H1 (cell line): ENCODE results near the gene ASB6. TPM values are rescaled to one million over a fixed set of nuclear protein-coding genes. Genes with fewer than 3 reads are reported as not detected.

Source experiments
- CTCF ChIA-PET: fragments of 300-600 bp; sonication (Branson Sonifier 250); formaldehyde crosslinking; loops from one replicate; lab custom pipeline; 2021; ENCODE audit not compliant: partially characterized antibody; lab: Charles Lee
- POLR2A ChIA-PET: fragments of 300-600 bp; sonication (Branson Sonifier 250); formaldehyde crosslinking; loops from one replicate; lab custom pipeline; 2021; ENCODE audit warnings: inconsistent platforms; ENCODE audit not compliant: partially characterized antibody; lab: Charles Lee
- DNase-seq, 2 experiments: peaks; one replicate each; pipeline versions ENCODE4 v3.0.0 to v3.0.0-alpha.2; 2010 to 2022; ENCODE audit warnings: low spot score in 2 of 2, low read depth in 1 of 2, mixed read lengths in 1 of 2
- FAIRE-seq: peaks from 2 replicates; lab custom pipeline; 2011; peaks lifted over from hg19 to GRCh38; lab: Jason Lieb, UNC
- H2AFZ ChIP-seq: 2 replicates; pipeline ENCODE4 v1.8.1; 2012; ENCODE audit warnings: low read length, inconsistent platforms
- H2AK5ac ChIP-seq: 2 replicates; pipeline ENCODE4 v1.6.1; 2013; ENCODE audit warnings: low read depth, low read length
- H2BK120ac ChIP-seq: replicated peaks from 2 replicates; pipeline ENCODE3; 2013; ENCODE audit warnings: low read depth, low read length, inconsistent platforms
- H2BK12ac ChIP-seq: 2 replicates; pipeline ENCODE4 v1.6.1; 2013; ENCODE audit warnings: low read depth, low read length
- H2BK15ac ChIP-seq: 2 replicates; pipeline ENCODE4 v1.6.1; 2013; ENCODE audit warnings: low read length
- H2BK20ac ChIP-seq: 2 replicates; pipeline ENCODE4 v1.6.1; 2013; ENCODE audit warnings: low read length
- H2BK5ac ChIP-seq: 2 replicates; pipeline ENCODE4 v1.6.1; 2013; ENCODE audit warnings: low read depth, low read length
- H3K14ac ChIP-seq: 2 replicates; pipeline ENCODE4 v1.6.1; 2013; ENCODE audit warnings: inconsistent platforms; ENCODE audit not compliant: insufficient read length
- H3K18ac ChIP-seq: 2 replicates; pipeline ENCODE4 v1.6.1; 2013; ENCODE audit warnings: low read length; ENCODE audit errors: extremely low read depth
- H3K23ac ChIP-seq: 2 replicates; pipeline ENCODE4 v1.6.1; 2013; ENCODE audit warnings: inconsistent platforms; ENCODE audit not compliant: insufficient read length
- H3K23me2 ChIP-seq: 2 replicates; pipeline ENCODE4 v1.6.1; 2013; ENCODE audit warnings: low read depth, low read length
- H3K27ac ChIP-seq: 2 replicates; pipeline ENCODE4 v1.6.1; 2011; ENCODE audit warnings: low read depth, low read length, inconsistent platforms
- H3K27me3 ChIP-seq, 4 experiments: replicated peaks in 1 of 4; 1 replicate in 1 of 4; 2 replicates in 3 of 4; pipeline versions ENCODE4 v1.6.1 to v1.8.1; 2011 to 2013; ENCODE audit warnings: low read length in 3 of 4, mild to moderate bottlenecking in 3 of 4, inconsistent platforms in 2 of 4, mixed read lengths in 2 of 4, moderate library complexity in 1 of 4; ENCODE audit not compliant: control insufficient read depth in 3 of 4, insufficient read depth in 3 of 4; ENCODE audit errors: extremely low read depth in 1 of 4
- H3K36me3 ChIP-seq, 4 experiments: 2 replicates each; pipeline versions ENCODE4 v1.6.1 to v1.8.1; 2011 to 2013; ENCODE audit warnings: mild to moderate bottlenecking in 4 of 4, low read length in 3 of 4, moderate library complexity in 2 of 4, control low read depth in 1 of 4, inconsistent platforms in 1 of 4; ENCODE audit not compliant: insufficient read depth in 4 of 4, control insufficient read depth in 2 of 4
- H3K4ac ChIP-seq: replicated peaks from 2 replicates; pipeline ENCODE3; 2013; ENCODE audit warnings: low read length, low read depth, mixed read lengths, inconsistent platforms; ENCODE audit not compliant: insufficient read length
- H3K4me1 ChIP-seq, 4 experiments: replicated peaks in 1 of 4; 1 replicate in 1 of 4; 2 replicates in 3 of 4; pipeline versions ENCODE4 v1.6.1 to v1.8.1; 2011 to 2013; ENCODE audit warnings: low read length in 3 of 4, inconsistent platforms in 2 of 4, mixed read lengths in 1 of 4; ENCODE audit not compliant: insufficient read depth in 4 of 4, control insufficient read depth in 3 of 4
- H3K4me2 ChIP-seq, 2 experiments: 2 replicates each; pipeline versions ENCODE4 v1.6.1 to v1.8.1; 2011 to 2013; ENCODE audit warnings: low read depth in 2 of 2, low read length in 2 of 2, control low read depth in 1 of 2, inconsistent platforms in 1 of 2, mild to moderate bottlenecking in 1 of 2; ENCODE audit not compliant: insufficient read depth in 1 of 2
- H3K4me3 ChIP-seq, 4 experiments: fragments of 200-600, 300-600 bp in 1 of 4; sonication (generic), shearing (Covaris generic), sonication (Bioruptor Twin) in 1 of 4; 2 replicates each; pipeline versions ENCODE4 v1.5.1 to v1.8.1; 2011 to 2016; ENCODE audit warnings: low read length in 4 of 4, low read depth in 3 of 4, control low read depth in 2 of 4, inconsistent platforms in 2 of 4, mild to moderate bottlenecking in 2 of 4, mixed read lengths in 1 of 4, moderate library complexity in 1 of 4; ENCODE audit not compliant: insufficient read depth in 2 of 4; ENCODE audit errors: extremely low read depth in 1 of 4
- H3K56ac ChIP-seq: replicated peaks from 2 replicates; pipeline ENCODE3; 2013; ENCODE audit warnings: low read depth, mild to moderate bottlenecking, mixed read lengths, low read length, inconsistent platforms; ENCODE audit not compliant: insufficient read length
- H3K79me1 ChIP-seq: 2 replicates; pipeline ENCODE4 v1.6.1; 2013; ENCODE audit warnings: low read depth, low read length, control low read depth
- H3K79me2 ChIP-seq, 2 experiments: 2 replicates each; pipeline versions ENCODE4 v1.6.1 to v1.8.1; 2012 to 2013; ENCODE audit warnings: low read length in 2 of 2, mild to moderate bottlenecking in 2 of 2, inconsistent platforms in 1 of 2; ENCODE audit not compliant: insufficient read depth in 2 of 2, control insufficient read depth in 1 of 2
- H3K9ac ChIP-seq, 4 experiments: replicated peaks in 1 of 4; 1 replicate in 1 of 4; 2 replicates in 3 of 4; pipeline versions ENCODE4 v1.6.1 to v1.8.1; 2011 to 2013; ENCODE audit warnings: low read depth in 3 of 4, low read length in 3 of 4, control low read depth in 2 of 4, mild to moderate bottlenecking in 2 of 4, moderate library complexity in 2 of 4, inconsistent platforms in 1 of 4; ENCODE audit errors: extremely low read depth in 1 of 4
- H3K9me3 ChIP-seq, 2 experiments: 2 replicates each; pipeline versions ENCODE4 v1.6.1 to v1.8.1; 2012 to 2013; ENCODE audit warnings: mild to moderate bottlenecking in 2 of 2, moderate library complexity in 2 of 2, control low read depth in 1 of 2, inconsistent platforms in 1 of 2, low read depth in 1 of 2, low read length in 1 of 2, mixed read lengths in 1 of 2; ENCODE audit not compliant: insufficient read depth in 2 of 2
- H4K20me1 ChIP-seq, 2 experiments: replicated peaks in 1 of 2; 2 replicates each; pipeline versions ENCODE3 to v1.8.1; 2011 to 2013; ENCODE audit warnings: inconsistent platforms in 2 of 2, low read length in 2 of 2, mild to moderate bottlenecking in 1 of 2; ENCODE audit not compliant: insufficient read depth in 2 of 2, control insufficient read depth in 1 of 2
- H4K5ac ChIP-seq: 2 replicates; pipeline ENCODE4 v1.6.1; 2013; ENCODE audit warnings: low read length, low read depth, mixed read lengths, inconsistent platforms; ENCODE audit not compliant: insufficient read length
- H4K8ac ChIP-seq: 2 replicates; pipeline ENCODE4 v1.8.0; 2013; ENCODE audit warnings: mild to moderate bottlenecking, moderate library complexity, low read length, inconsistent platforms; ENCODE audit not compliant: insufficient read depth; ENCODE audit errors: extremely low read depth
- H4K91ac ChIP-seq: replicated peaks from 2 replicates; pipeline ENCODE3; 2013; ENCODE audit warnings: low read length, mixed read lengths, inconsistent platforms; ENCODE audit not compliant: insufficient read length
- CTBP2 ChIP-seq: IDR thresholded peaks from 2 replicates; pipeline ENCODE4 v1.7.0; 2011; ENCODE audit warnings: borderline replicate concordance, mild to moderate bottlenecking, moderate library complexity, mixed read lengths, low read length; ENCODE audit not compliant: insufficient read depth, insufficient read length
- EP300 ChIP-seq, 2 experiments: IDR thresholded peaks; 1 replicate in 1 of 2; 2 replicates in 1 of 2; pipeline ENCODE4 v1.6.1; 2011 to 2012; ENCODE audit warnings: low read depth in 2 of 2, low read length in 2 of 2, mild to moderate bottlenecking in 2 of 2, borderline replicate concordance in 1 of 2, inconsistent platforms in 1 of 2, moderate library complexity in 1 of 2
- POLR2AphosphoS5 ChIP-seq: IDR thresholded peaks from 2 replicates; pipeline ENCODE4 v1.6.1; 2011; ENCODE audit warnings: low read depth, low read length
- TEAD4 ChIP-seq: IDR thresholded peaks from 2 replicates; pipeline ENCODE4 v1.6.1; 2012; ENCODE audit warnings: low read depth, low read length, inconsistent platforms, mixed read lengths
- WGBS, 2 experiments: shearing (Covaris generic) in 1 of 2; methylation state at CpG; one replicate each; pipeline versions ENCODE4 v1.1.6 to v1.1.7; 2013 to 2015; ENCODE audit warnings: low lambda C conversion rate in 2 of 2, mixed read lengths in 2 of 2, inconsistent platforms in 1 of 2, low coverage in 1 of 2, missing lambda C conversion rate in 1 of 2; ENCODE audit not compliant: insufficient replicate concordance in 2 of 2, insufficient coverage in 1 of 2, insufficient read length in 1 of 2; ENCODE audit errors: extremely low coverage in 1 of 2, missing lambda C conversion rate in 1 of 2; 5-methylcytosine and 5-hydroxymethylcytosine counted together
- polyA plus RNA-seq, 7 experiments: library from polyadenylated mRNA; depleted of rRNA in 3 of 7; stranded (reverse) in 5 of 7; unstranded in 2 of 7; fragments of >200 nt in 5 of 7; fragments of 200-250 nt in 2 of 7; gene quantifications; 1 replicate in 5 of 7; 2 replicates in 1 of 7; 4 replicates in 1 of 7; pipeline versions ENCODE4 v1.2.1 to v1.2.3, GENCODE V29; 2011 to 2013; ENCODE audit warnings: missing spikeins in 2 of 7, mixed read lengths in 2 of 7
- total RNA-seq: library from RNA; stranded (reverse); fragmentation: NEBNext Ultra II Directional; extraction: Animal tissue kit (Norgen Biotek cat#: 25700); gene quantifications from 2 replicates; pipeline ENCODE4 v1.2.1, GENCODE V29; 2021

ASB6 gene
- total and polyA plus RNA-seq, 2 of the 8 experiments (the other 6 are each of a cell fraction or from before 2014, with no cell fraction given): 14.0 to 17.3 TPM

DNA sequence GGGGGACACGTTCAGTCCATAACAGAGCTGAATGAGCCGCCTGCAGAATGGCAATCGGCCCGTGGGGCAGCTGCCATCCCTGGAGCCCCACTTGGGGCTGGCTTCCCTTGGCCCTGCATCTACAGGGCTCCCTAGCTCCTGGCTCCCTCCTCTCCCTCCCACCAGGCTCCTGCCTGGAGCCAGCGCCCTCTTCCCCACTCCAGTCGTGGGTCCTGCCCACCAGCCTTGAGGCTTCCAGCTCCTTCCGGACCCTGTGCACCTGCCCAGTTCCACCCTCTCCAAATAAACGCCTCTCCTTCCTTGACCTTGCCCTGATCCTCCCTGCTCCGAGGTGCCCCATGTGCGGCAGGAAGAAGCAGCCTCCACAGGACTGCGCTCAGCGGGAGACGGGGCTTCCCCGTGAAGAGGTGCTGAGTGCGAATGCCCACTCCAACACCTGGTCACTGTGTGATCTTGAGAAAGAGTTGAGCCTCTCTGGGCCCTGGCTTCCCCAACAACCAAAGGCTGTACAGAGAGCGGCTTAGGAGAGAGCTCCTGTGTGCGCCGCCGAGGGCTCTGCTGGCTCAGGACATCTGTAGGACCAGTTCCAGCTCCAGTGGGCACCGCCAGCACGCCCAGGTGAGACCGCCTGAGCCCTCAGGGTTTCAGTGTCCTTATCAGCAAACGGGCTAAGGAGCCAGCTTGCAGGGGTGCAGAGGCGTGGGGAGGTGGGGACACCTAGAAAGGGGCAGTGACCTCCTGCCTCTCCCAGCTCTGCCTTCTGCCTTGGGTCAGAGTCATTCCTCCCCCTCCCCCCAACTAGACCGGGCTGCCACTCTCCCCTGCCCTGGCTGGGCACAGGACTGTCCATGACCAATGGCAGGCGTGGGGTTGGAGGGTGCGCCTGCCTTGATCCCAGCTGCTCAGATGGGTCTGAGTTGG is 33.1 kb downstream of the ASB6 start:
- peak overlapping the region; percentile 90 for H2BK20ac ChIP-seq
- H3K18ac ChIP-seq: peak overlapping the region; percentile 87
- H3K4me2 ChIP-seq: peak overlapping the region in 1 of 2 experiments; percentile 11; a peak in 1 of 4 replicates
- no peak overlapping the region for H4K5ac ChIP-seq
- H4K20me1 ChIP-seq: no peaks in the 10 kb centered on the region
- no peak overlapping the region for H3K14ac ChIP-seq
- ChIA-PET POLR2A (interaction anchor here (0.6 to 2.1 kb wide), 12 partner anchors 11 to 475 kb away, joined by 3 to 10 read pairs (median 4); partner anchors contain the start of gene IER5L), CTCF (interaction anchor here (0.6 to 3.3 kb wide), 31 partner anchors 13 to 476 kb away, joined by 3 to 27 read pairs (median 4); partner anchors contain the start of genes C9orf50 and NTMT1)
- H3K79me1 ChIP-seq: no peaks in the 10 kb centered on the region
- no peaks in the 10 kb centered on the region for H3K79me2 ChIP-seq
- H3K27ac ChIP-seq: no peak overlapping the region
- no peak overlapping the region; the same call in 1 of the 2 replicates for H2AK5ac ChIP-seq
- no peaks in the 10 kb centered on the region for H3K9me3 ChIP-seq
- no peak overlapping the region; the same call in 1 of the 2 replicates for H4K8ac ChIP-seq
- no peak overlapping the region for H2AFZ ChIP-seq
- FAIRE-seq (no peak), DNase-seq (no peak)
- peak overlapping the region; percentile 88 for H4K91ac ChIP-seq
- H3K27me3 ChIP-seq: peaks cover 0 to 7% (median 4%) of the 10 kb centered on the region in 4 experiments; a peak in 4 of 7 replicates
- H2BK120ac ChIP-seq: peak overlapping the region; percentile 77
- H3K9ac ChIP-seq: no peak overlapping the region
- H3K36me3 ChIP-seq: no peaks in the 10 kb centered on the region
- H3K4ac ChIP-seq: peak overlapping the region; percentile 72
- 77% methylated on average over 26 of the region's 27 CpGs; no CpG with 5 or more reads in 1 of the 2 experiments for WGBS, 2 experiments
- peak overlapping the region; percentile 91; the same call in 1 of the 2 replicates for H2BK12ac ChIP-seq
- no peak overlapping the region for H3K23ac ChIP-seq
- H3K4me1 ChIP-seq: peaks cover 0 to 18% (median 10%) of the 10 kb centered on the region in 4 experiments; a peak in 6 of 7 replicates
- H2BK5ac ChIP-seq: peak overlapping the region; percentile 75; the same call in 1 of the 2 replicates
- peaks cover 8% of the 10 kb centered on the region; the same call in 1 of the 2 replicates for H3K23me2 ChIP-seq
- peak overlapping the region; percentile 81; the same call in 1 of the 2 replicates for H2BK15ac ChIP-seq
- H3K4me3 ChIP-seq: no peak overlapping the region
- H3K56ac ChIP-seq: no peak overlapping the region
- TF ChIP-seq POLR2AphosphoS5 (no peak), EP300 (IDR thresholded peaks at IDR 0.05; ENCODE audit: borderline replicate concordance in 1 of 2, low read depth in 2 of 2, low read length in 2 of 2) (no peak), CTBP2 (no peak), TEAD4 (no peak)
